AG09319 (cell line): Measurements from ENCODE around the gene SPAG8.

ENCODE experiments used
- DNase-seq: peaks from one replicate; pipeline ENCODE4 v3.0.0-alpha.2; 2010; ENCODE audit warnings: low read depth; ENCODE audit errors: extremely low read depth
- TF ChIP-seq, protein P1 (sequence below): IDR thresholded peaks from 2 replicates; pipeline ENCODE4 v1.5.1; 2011; ENCODE audit warnings: low read depth, mild to moderate bottlenecking, inconsistent platforms, low read length, moderate library complexity

Gene SPAG8, protein sequence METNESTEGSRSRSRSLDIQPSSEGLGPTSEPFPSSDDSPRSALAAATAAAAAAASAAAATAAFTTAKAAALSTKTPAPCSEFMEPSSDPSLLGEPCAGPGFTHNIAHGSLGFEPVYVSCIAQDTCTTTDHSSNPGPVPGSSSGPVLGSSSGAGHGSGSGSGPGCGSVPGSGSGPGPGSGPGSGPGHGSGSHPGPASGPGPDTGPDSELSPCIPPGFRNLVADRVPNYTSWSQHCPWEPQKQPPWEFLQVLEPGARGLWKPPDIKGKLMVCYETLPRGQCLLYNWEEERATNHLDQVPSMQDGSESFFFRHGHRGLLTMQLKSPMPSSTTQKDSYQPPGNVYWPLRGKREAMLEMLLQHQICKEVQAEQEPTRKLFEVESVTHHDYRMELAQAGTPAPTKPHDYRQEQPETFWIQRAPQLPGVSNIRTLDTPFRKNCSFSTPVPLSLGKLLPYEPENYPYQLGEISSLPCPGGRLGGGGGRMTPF

DNA sequence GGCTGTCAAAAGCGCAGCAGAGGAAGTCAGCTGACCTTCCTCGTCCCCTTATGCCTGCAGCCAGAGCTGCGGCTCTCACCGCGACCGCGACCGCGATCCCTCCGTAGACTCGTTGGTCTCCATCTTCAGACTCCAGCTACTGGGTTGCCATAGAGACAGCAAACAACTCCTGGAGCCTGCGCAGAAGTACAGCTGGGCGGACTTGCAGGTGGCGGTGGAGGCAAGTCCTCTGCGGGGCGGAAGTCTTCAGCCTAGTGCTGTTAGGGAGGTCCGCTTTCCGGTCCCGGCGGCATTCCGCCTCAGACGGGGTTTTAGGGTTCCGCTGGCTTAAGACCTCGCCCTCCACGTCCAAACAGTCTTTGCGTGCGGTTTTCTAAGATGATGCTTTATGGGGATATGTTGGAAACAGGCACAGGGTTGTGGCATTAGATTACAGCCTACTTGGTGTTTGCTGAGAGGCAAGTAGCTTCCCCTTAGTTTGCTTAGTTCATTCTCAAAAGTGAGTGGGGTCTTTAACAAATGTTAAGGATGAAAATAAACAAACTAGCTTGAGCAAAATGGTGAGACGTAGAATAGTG, at the start of gene SPAG8:
Gene SPAG8, minus strand, starts transcription at position 238 of the 578 bp plus-strand sequence. Its CDS starts 115 bp downstream, at position 123.
- TF ChIP-seq, protein P1, sequence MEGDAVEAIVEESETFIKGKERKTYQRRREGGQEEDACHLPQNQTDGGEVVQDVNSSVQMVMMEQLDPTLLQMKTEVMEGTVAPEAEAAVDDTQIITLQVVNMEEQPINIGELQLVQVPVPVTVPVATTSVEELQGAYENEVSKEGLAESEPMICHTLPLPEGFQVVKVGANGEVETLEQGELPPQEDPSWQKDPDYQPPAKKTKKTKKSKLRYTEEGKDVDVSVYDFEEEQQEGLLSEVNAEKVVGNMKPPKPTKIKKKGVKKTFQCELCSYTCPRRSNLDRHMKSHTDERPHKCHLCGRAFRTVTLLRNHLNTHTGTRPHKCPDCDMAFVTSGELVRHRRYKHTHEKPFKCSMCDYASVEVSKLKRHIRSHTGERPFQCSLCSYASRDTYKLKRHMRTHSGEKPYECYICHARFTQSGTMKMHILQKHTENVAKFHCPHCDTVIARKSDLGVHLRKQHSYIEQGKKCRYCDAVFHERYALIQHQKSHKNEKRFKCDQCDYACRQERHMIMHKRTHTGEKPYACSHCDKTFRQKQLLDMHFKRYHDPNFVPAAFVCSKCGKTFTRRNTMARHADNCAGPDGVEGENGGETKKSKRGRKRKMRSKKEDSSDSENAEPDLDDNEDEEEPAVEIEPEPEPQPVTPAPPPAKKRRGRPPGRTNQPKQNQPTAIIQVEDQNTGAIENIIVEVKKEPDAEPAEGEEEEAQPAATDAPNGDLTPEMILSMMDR: no peak
- peak; percentile 89 for DNase-seq

DNA sequence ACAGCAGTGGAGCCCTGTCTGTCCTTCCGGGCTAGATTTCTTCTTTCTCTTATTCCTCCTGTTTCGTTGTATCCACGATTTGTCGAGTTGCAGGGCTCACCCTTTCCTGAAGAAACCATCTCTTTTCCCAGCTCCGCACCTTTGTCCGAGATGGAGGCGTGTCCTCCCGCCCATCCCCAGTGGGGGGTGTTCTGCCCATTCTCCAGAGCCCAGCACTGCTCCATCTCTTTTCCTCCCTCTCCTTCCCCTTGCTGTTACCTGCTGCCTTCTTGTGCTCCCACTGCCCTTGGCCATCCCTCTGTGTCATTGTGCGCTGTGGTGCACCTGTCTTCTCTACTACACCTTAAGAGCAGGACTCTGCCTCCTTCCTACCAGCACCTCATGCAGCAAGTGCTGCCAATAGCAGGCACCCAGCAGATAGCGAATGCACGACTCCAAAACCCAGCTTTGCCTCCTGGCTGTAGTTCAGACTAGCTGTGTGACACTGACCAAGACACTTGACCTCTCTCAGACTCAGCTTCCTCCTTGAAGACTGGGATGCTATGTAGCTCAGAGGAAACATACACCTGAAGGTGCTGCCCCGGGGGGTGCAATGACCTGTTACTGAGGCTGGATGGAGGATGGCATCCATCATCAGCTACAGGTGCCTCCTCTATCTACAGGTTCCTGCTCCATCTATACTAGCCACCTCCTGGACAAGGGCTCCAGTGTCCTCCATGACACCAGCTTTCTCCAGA, 49.3 kb upstream of the SPAG8 start:
- DNase-seq: no peak
- TF ChIP-seq, protein P1: no peak

DNA sequence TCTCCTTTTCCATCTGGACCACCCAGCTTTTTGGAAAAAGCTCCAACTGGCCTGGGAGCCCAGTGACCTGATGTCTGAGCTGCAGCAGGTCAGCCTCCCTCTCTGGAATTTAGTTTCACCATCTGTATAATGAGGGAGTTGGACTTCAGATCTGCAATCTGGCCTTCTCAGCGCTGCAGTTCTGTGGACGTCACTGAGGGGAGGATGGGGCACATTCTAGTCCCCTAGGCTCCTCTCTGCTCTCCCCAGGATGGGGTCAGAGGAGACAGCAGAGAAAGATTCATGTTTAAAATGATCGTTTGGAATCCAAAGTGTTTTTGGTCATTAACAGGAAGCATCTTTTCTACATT, 47.9 kb upstream of the SPAG8 start:
- TF ChIP-seq, protein P1: no peak
- no peak for DNase-seq

DNA sequence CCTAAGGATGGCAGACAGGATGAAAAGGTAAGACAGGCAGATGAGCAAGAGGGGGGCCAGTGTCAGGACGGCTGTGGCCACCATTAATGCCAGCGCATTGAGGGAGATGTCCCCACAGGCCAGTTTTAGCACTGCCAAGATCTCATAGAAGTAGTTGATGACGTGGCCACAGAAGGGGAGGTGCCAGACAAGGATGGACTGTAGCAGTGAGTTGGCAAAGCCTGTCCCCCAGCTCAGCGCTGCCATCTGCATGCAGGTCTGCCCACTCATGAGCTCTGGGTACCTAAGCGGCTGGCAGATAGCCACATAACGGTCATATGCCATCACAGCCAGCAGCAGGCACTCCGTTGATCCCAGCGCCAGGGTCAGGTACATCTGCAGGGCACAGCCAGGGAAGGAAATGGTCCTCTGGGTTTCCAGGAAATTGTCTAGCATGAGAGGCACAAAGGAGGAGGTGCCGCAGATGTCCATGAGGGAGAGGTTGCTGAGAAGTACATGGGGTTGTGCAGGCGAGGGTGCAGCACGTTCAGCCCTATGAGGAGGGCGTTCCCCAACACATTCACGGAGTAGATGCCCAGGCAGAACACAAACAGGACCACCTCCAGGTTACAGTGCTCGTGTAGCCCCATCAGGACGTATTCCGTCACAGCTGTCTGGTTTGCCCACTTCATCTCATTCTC, 47.4 kb upstream of the SPAG8 start:
- TF ChIP-seq, protein P1: no peak
- no peak for DNase-seq

DNA sequence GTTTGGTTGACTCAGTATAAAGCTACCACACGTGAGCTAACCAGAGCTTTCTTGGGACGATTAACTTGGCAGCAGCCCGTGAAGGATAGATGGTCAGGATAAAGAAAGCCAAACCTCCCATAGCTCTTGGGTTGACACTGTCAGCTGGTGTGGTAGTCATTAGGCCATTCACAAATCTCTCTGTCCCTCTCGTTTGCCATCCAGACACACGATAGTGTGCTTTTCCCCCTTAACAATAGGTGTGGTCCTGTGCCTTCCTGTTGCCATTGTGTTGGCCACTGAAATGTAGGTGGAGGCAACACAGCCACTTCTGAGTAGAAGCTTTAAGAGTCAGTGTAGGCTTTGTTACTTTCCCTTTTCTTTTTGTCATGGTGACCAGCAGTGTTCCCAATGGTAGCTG, 46.4 kb upstream of the SPAG8 start:
- no peak for DNase-seq
- TF ChIP-seq, protein P1: no peak

DNA sequence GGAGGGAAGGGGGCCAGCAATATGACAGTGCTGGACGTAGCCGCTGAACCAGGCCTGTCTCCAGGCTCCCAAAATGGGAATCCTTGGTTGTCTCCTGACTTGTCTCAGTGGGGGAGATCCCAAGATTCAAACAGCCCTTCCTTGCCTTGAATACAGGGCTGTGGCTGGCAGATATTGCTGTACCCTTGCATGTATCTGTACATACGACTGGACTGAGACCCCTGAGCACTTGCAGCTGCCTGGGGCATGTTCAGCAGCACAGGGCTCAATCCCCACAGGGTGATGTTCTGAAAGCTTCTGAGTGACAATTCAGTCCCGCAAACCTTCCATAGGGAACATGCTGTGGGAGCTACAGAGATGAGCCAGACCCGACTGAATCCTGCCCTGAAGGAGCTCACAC, 44.8 kb upstream of the SPAG8 start:
- DNase-seq: no peak
- TF ChIP-seq, protein P1: no peak
